Liver (tissue), 2 donors: ENCODE results near the gene PYGB.

Source experiments
- NR2F2 ChIP-seq: IDR thresholded peaks from 2 replicates; pipeline ENCODE4 v1.6.1; 2016; ENCODE audit warnings: antibody characterized with exemption
- RAD21 ChIP-seq, 2 donors: IDR thresholded peaks; 2 replicates each; pipeline ENCODE4 v1.6.1; 2016; ENCODE audit warnings: antibody characterized with exemption in 2 of 2, mild to moderate bottlenecking in 2 of 2
- REST ChIP-seq: IDR thresholded peaks from 2 replicates; pipeline ENCODE4 v1.6.1; 2016; ENCODE audit warnings: antibody characterized with exemption, mild to moderate bottlenecking
- donor health status: healthy.

GRCh38 chr20:25273046-25273445, 25.2 kb downstream of the PYGB start:
- no peak for TF ChIP-seq REST
- no peak for TF ChIP-seq NR2F2
- no peak for TF ChIP-seq RAD21 (IDR thresholded peaks at IDR 0.05)
